KMS-11 (cell line): ENCODE results near the gene C19orf25.
A peak's percentile ranks its signal among the peaks of the same experiment; 100 is the strongest.

Source experiments
- H2AFZ ChIP-seq: fragments of 200-600 bp; sonication (generic); 2 replicates; pipeline ENCODE4 v1.6.1; 2016; ENCODE audit warnings: antibody characterized with exemption, mixed run types, low read depth
- H3K27ac ChIP-seq: fragments of 200-600 bp; sonication (generic); 2 replicates; pipeline ENCODE4 v1.6.1; 2016; ENCODE audit warnings: mild to moderate bottlenecking, mixed run types
- H3K27me3 ChIP-seq: fragments of 200-600 bp; sonication (generic); 2 replicates; pipeline ENCODE4 v1.6.1; 2017; ENCODE audit warnings: mild to moderate bottlenecking, low read depth, mixed run types, moderate library complexity; ENCODE audit not compliant: insufficient read depth
- H3K36me3 ChIP-seq: fragments of 200-600 bp; sonication (generic); 2 replicates; pipeline ENCODE4 v1.6.1; 2017; ENCODE audit warnings: mild to moderate bottlenecking, mixed run types; ENCODE audit not compliant: insufficient read depth
- H3K4me1 ChIP-seq: fragments of 200-600 bp; sonication (generic); 2 replicates; pipeline ENCODE4 v1.6.1; 2016; ENCODE audit warnings: mild to moderate bottlenecking, low read depth, mixed run types; ENCODE audit not compliant: poor library complexity, severe bottlenecking
- H3K4me2 ChIP-seq: fragments of 200-600 bp; sonication (generic); 2 replicates; pipeline ENCODE4 v1.7.0; 2016; ENCODE audit warnings: mild to moderate bottlenecking, mixed run types
- H3K4me3 ChIP-seq: fragments of 200-600 bp; sonication (generic); IDR thresholded peaks from 2 replicates; pipeline ENCODE4 v1.6.1; 2017; ENCODE audit warnings: low read depth, low read length, mixed read lengths; ENCODE audit not compliant: insufficient read depth
- H3K79me2 ChIP-seq: fragments of 200-600 bp; sonication (generic); 2 replicates; pipeline ENCODE4 v1.6.1; 2016; ENCODE audit warnings: low read depth, mixed run types; ENCODE audit not compliant: insufficient read depth
- H3K9ac ChIP-seq: fragments of 200-600 bp; sonication (generic); 2 replicates; pipeline ENCODE4 v1.6.1; 2016; ENCODE audit warnings: mild to moderate bottlenecking, mixed run types
- H4K20me1 ChIP-seq: fragments of 200-600 bp; sonication (generic); 2 replicates; pipeline ENCODE4 v1.6.1; 2016; ENCODE audit warnings: mild to moderate bottlenecking, mixed run types; ENCODE audit not compliant: insufficient read depth
- TF ChIP-seq, protein P1 (sequence below): fragments of 200-600 bp; sonication (generic); conservative IDR thresholded peaks from 2 replicates; pipeline ENCODE4 v1.6.1; 2017; ENCODE audit warnings: low read depth, mild to moderate bottlenecking, antibody characterized with exemption, low read length, moderate library complexity, mixed read lengths

The C19orf25 gene

DNA sequence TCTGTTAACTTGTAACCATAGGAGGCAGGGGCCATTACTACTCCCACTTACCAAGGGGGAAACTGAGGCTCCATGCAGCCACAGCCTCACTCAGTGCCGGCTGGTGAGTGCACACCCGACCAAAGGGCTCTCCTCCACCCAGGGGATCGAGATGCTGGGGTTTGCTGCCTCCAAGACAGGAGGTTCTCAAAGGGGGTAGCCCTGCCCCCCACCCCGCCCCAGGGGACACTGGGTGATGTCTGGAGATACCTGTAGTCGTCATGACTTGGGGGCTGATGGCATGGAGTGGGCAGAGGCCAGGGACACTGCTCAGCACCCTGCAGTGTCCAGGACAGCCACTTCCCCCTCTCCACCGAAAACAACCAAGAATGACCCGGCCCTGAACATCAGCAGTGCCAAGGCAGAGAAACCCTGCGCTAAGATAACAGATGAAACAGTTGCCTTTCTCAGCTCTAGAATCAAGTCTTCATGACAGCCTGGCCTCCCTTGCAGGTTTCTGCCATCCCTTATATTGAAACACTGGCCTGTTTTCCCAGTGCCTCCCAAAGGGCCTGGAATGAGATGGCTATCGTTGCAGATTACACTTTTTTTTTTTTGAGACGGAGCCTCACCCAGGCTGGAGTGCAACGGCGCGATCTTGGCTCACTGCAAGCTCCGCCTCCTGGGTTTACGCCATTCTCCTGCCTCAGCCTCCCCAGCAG, 15.2 kb upstream of the C19orf25 start:
- no peaks in the 10 kb centered on the region for H3K79me2 ChIP-seq
- TF ChIP-seq, protein P1, sequence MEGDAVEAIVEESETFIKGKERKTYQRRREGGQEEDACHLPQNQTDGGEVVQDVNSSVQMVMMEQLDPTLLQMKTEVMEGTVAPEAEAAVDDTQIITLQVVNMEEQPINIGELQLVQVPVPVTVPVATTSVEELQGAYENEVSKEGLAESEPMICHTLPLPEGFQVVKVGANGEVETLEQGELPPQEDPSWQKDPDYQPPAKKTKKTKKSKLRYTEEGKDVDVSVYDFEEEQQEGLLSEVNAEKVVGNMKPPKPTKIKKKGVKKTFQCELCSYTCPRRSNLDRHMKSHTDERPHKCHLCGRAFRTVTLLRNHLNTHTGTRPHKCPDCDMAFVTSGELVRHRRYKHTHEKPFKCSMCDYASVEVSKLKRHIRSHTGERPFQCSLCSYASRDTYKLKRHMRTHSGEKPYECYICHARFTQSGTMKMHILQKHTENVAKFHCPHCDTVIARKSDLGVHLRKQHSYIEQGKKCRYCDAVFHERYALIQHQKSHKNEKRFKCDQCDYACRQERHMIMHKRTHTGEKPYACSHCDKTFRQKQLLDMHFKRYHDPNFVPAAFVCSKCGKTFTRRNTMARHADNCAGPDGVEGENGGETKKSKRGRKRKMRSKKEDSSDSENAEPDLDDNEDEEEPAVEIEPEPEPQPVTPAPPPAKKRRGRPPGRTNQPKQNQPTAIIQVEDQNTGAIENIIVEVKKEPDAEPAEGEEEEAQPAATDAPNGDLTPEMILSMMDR, result no peak
- no peak overlapping the region for H3K4me3 ChIP-seq
- no peaks in the 10 kb centered on the region for H4K20me1 ChIP-seq
- H3K27ac ChIP-seq, result no peak overlapping the region
- no peaks in the 10 kb centered on the region for H3K36me3 ChIP-seq
- no peak overlapping the region for H2AFZ ChIP-seq
- peaks cover 4% of the 10 kb centered on the region for H3K4me1 ChIP-seq
- H3K27me3 ChIP-seq, result peaks cover 72% of the 10 kb centered on the region
- no peak overlapping the region for H3K4me2 ChIP-seq
- H3K9ac ChIP-seq, result no peak overlapping the region

- Histone ChIP-seq H3K4me2 (no peak overlapping the region), H3K4me3 (no peak overlapping the region), H3K36me3 (no peaks in the 10 kb centered on the region), H3K27me3 (peaks cover 70% of the 10 kb centered on the region), H3K27ac (no peak overlapping the region), H3K9ac (no peak overlapping the region), H3K4me1 (peaks cover 7% of the 10 kb centered on the region), H3K79me2 (no peaks in the 10 kb centered on the region), H4K20me1 (no peaks in the 10 kb centered on the region), H2AFZ (no peak overlapping the region)
- TF ChIP-seq, protein P1, result no peak
Measured at GRCh38 chr19:1492474-1493006, 13.5 kb upstream of the C19orf25 start.

DNA sequence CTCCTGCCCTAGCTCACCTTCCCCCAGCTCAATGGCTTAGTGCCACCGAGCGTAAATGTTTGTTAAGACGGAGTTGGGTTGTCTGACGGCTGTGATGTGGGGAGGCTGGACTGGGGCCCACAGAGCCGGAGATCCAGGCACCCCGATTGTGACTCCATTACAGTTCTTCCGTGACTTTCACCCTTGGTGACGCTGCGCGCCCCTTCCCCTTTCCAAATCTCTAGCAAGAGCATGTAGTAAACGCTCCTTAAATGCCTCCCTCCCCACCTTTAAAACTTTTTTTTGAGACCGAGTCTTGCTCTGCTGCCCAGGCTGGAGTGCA, 12.8 kb upstream of the C19orf25 start:
- Histone ChIP-seq H3K4me2 (no peak overlapping the region), H3K79me2 (no peaks in the 10 kb centered on the region), H3K36me3 (no peaks in the 10 kb centered on the region), H3K27me3 (peaks cover 67% of the 10 kb centered on the region), H3K9ac (no peak overlapping the region), H3K4me1 (peaks cover 7% of the 10 kb centered on the region), H3K4me3 (no peak overlapping the region), H3K27ac (no peak overlapping the region), H2AFZ (no peak overlapping the region), H4K20me1 (no peaks in the 10 kb centered on the region)
- TF ChIP-seq, protein P1, result no peak

DNA sequence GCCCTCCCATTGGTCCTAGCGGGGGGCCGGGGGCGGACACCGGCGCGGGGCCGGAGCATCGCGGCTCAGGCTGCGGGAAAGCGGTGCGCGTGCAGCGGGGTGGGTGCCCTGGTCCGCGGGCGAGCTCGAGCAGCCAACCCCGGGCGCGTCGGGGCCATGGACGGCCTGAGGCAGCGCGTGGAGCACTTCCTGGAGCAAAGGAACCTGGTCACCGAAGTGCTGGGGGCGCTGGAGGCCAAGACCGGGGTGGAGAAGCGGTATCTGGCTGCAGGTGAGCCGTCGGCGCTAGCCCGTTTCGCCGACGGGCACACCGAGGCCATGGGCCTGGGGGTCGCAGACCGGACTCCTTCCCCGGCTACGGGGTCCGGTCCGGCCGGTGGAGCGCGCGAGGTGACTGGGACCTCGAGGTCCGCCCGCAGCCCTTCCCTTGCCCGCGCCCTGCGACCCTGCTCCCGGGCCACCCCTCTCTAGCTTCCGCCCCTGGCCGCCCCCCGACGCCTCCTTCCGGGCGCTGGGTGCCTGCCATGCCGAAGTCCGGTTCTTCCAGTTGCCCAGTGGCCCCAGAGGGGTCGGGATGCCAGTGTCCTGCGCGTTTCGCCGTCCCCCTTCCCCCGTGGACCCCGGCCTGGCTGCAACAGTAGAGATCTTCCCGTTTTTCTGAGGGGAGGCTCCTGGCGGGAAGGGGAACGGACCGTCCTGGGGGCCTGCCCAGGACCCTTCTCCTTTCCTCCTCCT, 12.3 kb upstream of the C19orf25 start, which contains the start of gene REEP6:
Gene REEP6 (plus strand): TSS at position 68 of the 735 bp plus-strand sequence. CDS start 89 bp downstream, at position 157.
- peak within 1 kb of the TSS; percentile 94 for H2AFZ ChIP-seq

More for the DNA sequence above, 12.3 kb upstream of the C19orf25 start, which contains the start of gene REEP6:
- Histone ChIP-seq H3K9ac (no peak within 1 kb of the TSS; the same call in 1 of the 2 replicates), H4K20me1 (no peaks in the 10 kb centered on the region), H3K79me2 (no peaks in the 10 kb centered on the region), H3K4me3 (no peak within 1 kb of the TSS), H3K4me2 (peak within 1 kb of the TSS; percentile 93), H3K27me3 (peaks cover 62% of the 10 kb centered on the region), H3K36me3 (no peaks in the 10 kb centered on the region), H3K4me1 (peaks cover 7% of the 10 kb centered on the region), H3K27ac (no peak within 1 kb of the TSS)
- TF ChIP-seq, protein P1, result no peak
